SU-DHL-6 (cell line): ENCODE measurements around the gene ATP11C.

Source experiments
- CTCF ChIP-seq: fragments of 200-600 bp; sonication (generic); IDR thresholded peaks from one replicate; pipeline ENCODE4 v1.5.1; 2017; ENCODE audit warnings: antibody characterized with exemption, mild to moderate bottlenecking, low read length, moderate library complexity; ENCODE audit not compliant: insufficient read depth, poor library complexity, severe bottlenecking
- EZH2phosphoT487 ChIP-seq: fragments of 200-600 bp; sonication (generic), shearing (Covaris generic); conservative IDR thresholded peaks from 2 replicates; pipeline ENCODE4 v1.6.1; 2018; ENCODE audit warnings: mild to moderate bottlenecking, antibody characterized with exemption, low read length, moderate library complexity, mixed read lengths

DNA sequence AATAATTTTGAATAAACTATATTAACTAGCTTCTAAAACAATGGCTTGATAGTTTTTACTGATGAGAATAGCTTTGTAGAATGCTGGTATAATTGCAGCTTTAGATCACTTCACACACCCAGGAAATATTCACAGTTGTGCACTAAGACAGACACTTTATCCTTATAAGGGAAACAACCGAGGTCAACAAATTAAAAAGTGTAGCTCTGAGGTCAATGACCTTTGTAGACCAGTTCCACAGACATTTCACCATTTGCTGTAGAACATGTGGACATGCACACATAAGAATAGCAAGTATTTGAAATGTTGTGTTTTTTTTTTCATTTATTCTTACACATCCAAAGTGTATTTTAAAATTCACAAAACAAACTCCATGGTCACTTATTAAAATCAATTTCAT lies 148.9 kb downstream of the ATP11C start:
- no peak for TF ChIP-seq CTCF
- TF ChIP-seq EZH2phosphoT487, result no peak
